ENCODE measurements around the gene MEI4. TPM values are rescaled to one million over a fixed set of nuclear protein-coding genes. Genes with fewer than 3 reads are reported as not detected.

Gene MEI4
- total and polyA plus RNA-seq, 2 of the 4 experiments (the other 2 are of a cell fraction): not detected

DNA sequence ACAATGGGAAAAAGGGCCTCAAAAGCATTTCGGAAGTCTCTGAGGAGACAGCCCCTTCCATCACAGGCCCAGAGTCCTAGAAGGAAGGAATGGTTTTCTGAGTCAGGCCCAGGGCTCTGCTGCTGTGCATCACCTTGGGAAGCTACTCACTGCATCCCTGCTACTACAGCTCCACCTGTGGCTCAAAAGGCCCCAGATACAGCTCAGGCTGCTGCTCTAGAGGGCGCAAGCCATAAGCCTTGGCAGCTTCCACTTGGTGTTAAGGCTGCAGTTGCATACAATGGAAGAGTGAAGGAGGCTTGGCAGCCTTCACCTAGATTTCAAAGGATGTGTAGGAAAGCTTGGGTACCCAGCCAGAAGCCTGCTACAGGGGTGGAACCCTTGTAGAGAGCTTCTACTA is 54.8 kb downstream of the MEI4 start:
- H4K5ac ChIP-seq (ENCODE audit: low read depth, low read length): no peak overlapping the region
- no CpG with 5 or more reads among the region's 2 CpGs for WGBS, 2 experiments (ENCODE audit: extremely low coverage in 2 of 2, insufficient read length in 1 of 2)
- DNase-seq: no peak
- no peak overlapping the region for H2BK20ac ChIP-seq (ENCODE audit: low read depth, low read length)
- H2BK15ac ChIP-seq (ENCODE audit: low read depth, low read length): no peak overlapping the region
- no peak overlapping the region for H3K18ac ChIP-seq (ENCODE audit: low read depth, low read length)
- no peaks in the 10 kb centered on the region for H3K79me1 ChIP-seq (ENCODE audit: low read depth in 1 of 2, low read length in 2 of 2)
- POLR2A ChIA-PET (ENCODE audit: unreplicated experiment): no interaction called here
- H3K4ac ChIP-seq (ENCODE audit: low read depth, low read length): no peak overlapping the region
- H3K27me3 ChIP-seq (ENCODE audit: control insufficient read depth, insufficient read depth, low read length): no peaks in the 10 kb centered on the region
- intact Hi-C loops (cut with micrococcal nuclease): no loop called here
- no peaks in the 10 kb centered on the region for H3K36me3 ChIP-seq (ENCODE audit: control insufficient read depth, insufficient read depth, low read length)
- no peak overlapping the region for H2AK9ac ChIP-seq (replicated peaks; ENCODE audit: low read depth, low read length, poor library complexity)
- in situ Hi-C loops (cut with MboI; ENCODE audit: low sequenced_read_pairs): no loop called here
- H2AFZ ChIP-seq (replicated peaks; ENCODE audit: low read length, poor library complexity): no peak overlapping the region
- no peaks in the 10 kb centered on the region for H3K9me1 ChIP-seq (ENCODE audit: insufficient read depth, low read length)
- H4K8ac ChIP-seq (ENCODE audit: low read depth in 2 of 2, low read length in 2 of 2): no peak overlapping the region
- no peak overlapping the region for H3K9ac ChIP-seq (ENCODE audit: low read depth, low read length)
- dilution Hi-C loops (cut with HindIII; ENCODE audit: low sequenced_read_pairs, unreplicated experiment): no loop called here
- ATAC-seq (ENCODE audit: low read depth): no peak
- no peak overlapping the region for H2BK5ac ChIP-seq (ENCODE audit: low read depth, low read length, poor library complexity, severe bottlenecking)
- H3K23ac ChIP-seq (ENCODE audit: low read depth, low read length): no peak overlapping the region
- H2BK120ac ChIP-seq (ENCODE audit: low read depth, low read length): no peak overlapping the region
- BruUV-seq (replicated peaks): no TSS peak
- H3K14ac ChIP-seq (replicated peaks; ENCODE audit: low read depth, low read length): no peak overlapping the region
- peaks cover 13% of the 10 kb centered on the region; the same call in 1 of the 2 replicates for H3K9me3 ChIP-seq (ENCODE audit: control insufficient read depth, insufficient read depth, low read length)
- no peak overlapping the region for H3K56ac ChIP-seq (ENCODE audit: extremely low read depth, insufficient read depth, low read length)
- H4K91ac ChIP-seq (ENCODE audit: insufficient read depth, low read depth, low read length): no peak overlapping the region
- no peaks in the 10 kb centered on the region for H4K20me1 ChIP-seq (ENCODE audit: insufficient read depth, low read length)
- H3K4me3 ChIP-seq (ENCODE audit: insufficient read depth, low read depth, low read length): no peak overlapping the region
- H3K27ac ChIP-seq (ENCODE audit: insufficient read depth, low read length): no peak overlapping the region
- no peak overlapping the region for H3K4me2 ChIP-seq (ENCODE audit: low read depth, low read length)
- CTCF ChIA-PET: no interaction called here
- H2AK5ac ChIP-seq (ENCODE audit: low read depth, low read length): no peak overlapping the region
- no peak for TF ChIP-seq USF2 (IDR thresholded peaks at IDR 0.05; ENCODE audit: low read depth, low read length)
- no peak for TF ChIP-seq FOS (IDR thresholded peaks at IDR 0.05; ENCODE audit: low read depth, low read length)
- TF ChIP-seq CEBPB (IDR thresholded peaks at IDR 0.05; ENCODE audit: low read depth, low read length): no peak
- TF ChIP-seq, protein P1, sequence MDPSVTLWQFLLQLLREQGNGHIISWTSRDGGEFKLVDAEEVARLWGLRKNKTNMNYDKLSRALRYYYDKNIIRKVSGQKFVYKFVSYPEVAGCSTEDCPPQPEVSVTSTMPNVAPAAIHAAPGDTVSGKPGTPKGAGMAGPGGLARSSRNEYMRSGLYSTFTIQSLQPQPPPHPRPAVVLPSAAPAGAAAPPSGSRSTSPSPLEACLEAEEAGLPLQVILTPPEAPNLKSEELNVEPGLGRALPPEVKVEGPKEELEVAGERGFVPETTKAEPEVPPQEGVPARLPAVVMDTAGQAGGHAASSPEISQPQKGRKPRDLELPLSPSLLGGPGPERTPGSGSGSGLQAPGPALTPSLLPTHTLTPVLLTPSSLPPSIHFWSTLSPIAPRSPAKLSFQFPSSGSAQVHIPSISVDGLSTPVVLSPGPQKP (IDR thresholded peaks at IDR 0.05; ENCODE audit: borderline replicate concordance, low read depth, low read length): no peak
- no peak for TF ChIP-seq CTCF (conservative IDR thresholded peaks at IDR 0.05; ENCODE audit: low read depth, low read length)
- no peak for TF ChIP-seq MAFK (IDR thresholded peaks at IDR 0.05; ENCODE audit: low read depth, low read length)
- no peak for TF ChIP-seq MAZ (IDR thresholded peaks at IDR 0.05; ENCODE audit: borderline replicate concordance, low read depth, low read length)
- TF ChIP-seq MXI1 (IDR thresholded peaks at IDR 0.05; ENCODE audit: borderline replicate concordance, low read depth, low read length): no peak
- no peak for TF ChIP-seq CHD1 (IDR thresholded peaks at IDR 0.05; ENCODE audit: low read depth, low read length)
- TF ChIP-seq RAD21 (IDR thresholded peaks at IDR 0.05; ENCODE audit: low read length): no peak
- TF ChIP-seq RFX5 (IDR thresholded peaks at IDR 0.05; ENCODE audit: low read depth, low read length): no peak
- TF ChIP-seq BHLHE40 (IDR thresholded peaks at IDR 0.05; ENCODE audit: low read depth, low read length): no peak
- no peak for TF ChIP-seq RCOR1 (IDR thresholded peaks at IDR 0.05; ENCODE audit: insufficient replicate concordance, low read length)
- no peaks in the 10 kb centered on the region for H3K4me1 ChIP-seq (ENCODE audit: control insufficient read depth, insufficient read depth, low read length)
